GM13976 (cell line): ENCODE data around the gene CCSER2.

Source experiments
- DNase-seq: peaks from one replicate; pipeline ENCODE4 v3.0.0; 2012; ENCODE audit warnings: low spot score
- CTCF ChIP-seq: IDR thresholded peaks from 2 replicates; pipeline ENCODE4 v1.5.1; 2012; ENCODE audit warnings: borderline replicate concordance, mild to moderate bottlenecking; ENCODE audit not compliant: insufficient read depth; ENCODE audit errors: extremely low read depth, missing control alignments, control extremely low read depth
- in situ Hi-C: fragments of 300-500 bp; cut with MboI; formaldehyde crosslinking; loops from one replicate; pipeline ENCODE4 v1.12.0; 2022; ENCODE audit warnings: low sequenced_read_pairs, mixed read lengths, inconsistent platforms; ENCODE audit not compliant: unreplicated experiment

CCSER2 gene

GRCh38 chr10:84339025-84339424 is 10.6 kb downstream of the CCSER2 start:
- no peak for DNase-seq
- no peak for TF ChIP-seq CTCF
- in situ Hi-C loops, result no loop called here

- no peak for TF ChIP-seq CTCF
- DNase-seq, result no peak
- in situ Hi-C loops, result no loop called here
These were observed 11.8 kb downstream of the CCSER2 start for GRCh38 chr10:84340187-84340586.

- TF ChIP-seq CTCF, result no peak
These were observed 12.5 kb downstream of the CCSER2 start for GRCh38 chr10:84340632-84341537.

GRCh38 chr10:84341538-84341856 is 13.1 kb downstream of the CCSER2 start:
- DNase-seq, result no peak
- TF ChIP-seq CTCF, result peak; percentile 30
- in situ Hi-C loops, result no loop called here

More at GRCh38 chr10:84340632-84341537, 12.5 kb downstream of the CCSER2 start:
- in situ Hi-C loops, result no loop called here
- DNase-seq, result no peak

- in situ Hi-C loops, result no loop called here
- DNase-seq, result no peak
- TF ChIP-seq CTCF, result no peak
These were observed 13.6 kb downstream of the CCSER2 start for GRCh38 chr10:84341983-84342382.

GRCh38 chr10:84342584-84342983 is 14.2 kb downstream of the CCSER2 start:
- in situ Hi-C loops, result no loop called here
- no peak for DNase-seq
- no peak for TF ChIP-seq CTCF
